ENCODE results near the gene RAX.

Gene RAX

DNA sequence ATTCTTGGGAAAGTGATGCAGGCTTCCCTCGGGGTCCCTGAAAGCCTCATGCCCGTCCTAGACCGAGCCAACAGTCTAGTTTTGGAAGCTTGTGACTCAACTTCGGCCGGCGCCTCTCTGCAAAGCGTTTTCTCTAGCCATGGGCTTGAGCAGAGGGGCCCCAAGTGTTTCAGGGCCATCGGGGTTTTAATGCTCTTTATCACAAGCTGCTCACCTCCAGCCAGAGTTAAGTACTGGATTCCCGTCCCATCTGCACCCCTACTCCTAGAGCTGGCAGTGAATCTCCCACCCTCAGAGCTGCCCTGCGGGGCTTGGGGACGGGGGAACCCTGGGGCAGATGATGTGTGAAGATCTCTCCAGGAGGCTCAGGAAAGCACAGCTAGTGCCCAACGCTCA lies 7.3 kb downstream of the RAX start:
- Histone ChIP-seq H3K4me1 (no peaks in the 10 kb centered on the region), H3K9ac (no peak overlapping the region), H3K4me2 (ENCODE audit: low read length) (no peak overlapping the region), H3K9me3 (ENCODE audit: control insufficient read depth, low read length) (no peaks in the 10 kb centered on the region), H3K27me3 (ENCODE audit: control insufficient read depth, insufficient read depth, low read length) (peaks cover 10% of the 10 kb centered on the region), H2AFZ (no peak overlapping the region), H3K79me2 (no peaks in the 10 kb centered on the region), H3K4me3 (ENCODE audit: low read depth, low read length) (no peak overlapping the region), H3K27ac (no peak overlapping the region), H3K36me3 (ENCODE audit: control insufficient read depth, insufficient read depth, low read length) (no peaks in the 10 kb centered on the region)
- TF ChIP-seq, protein P1, sequence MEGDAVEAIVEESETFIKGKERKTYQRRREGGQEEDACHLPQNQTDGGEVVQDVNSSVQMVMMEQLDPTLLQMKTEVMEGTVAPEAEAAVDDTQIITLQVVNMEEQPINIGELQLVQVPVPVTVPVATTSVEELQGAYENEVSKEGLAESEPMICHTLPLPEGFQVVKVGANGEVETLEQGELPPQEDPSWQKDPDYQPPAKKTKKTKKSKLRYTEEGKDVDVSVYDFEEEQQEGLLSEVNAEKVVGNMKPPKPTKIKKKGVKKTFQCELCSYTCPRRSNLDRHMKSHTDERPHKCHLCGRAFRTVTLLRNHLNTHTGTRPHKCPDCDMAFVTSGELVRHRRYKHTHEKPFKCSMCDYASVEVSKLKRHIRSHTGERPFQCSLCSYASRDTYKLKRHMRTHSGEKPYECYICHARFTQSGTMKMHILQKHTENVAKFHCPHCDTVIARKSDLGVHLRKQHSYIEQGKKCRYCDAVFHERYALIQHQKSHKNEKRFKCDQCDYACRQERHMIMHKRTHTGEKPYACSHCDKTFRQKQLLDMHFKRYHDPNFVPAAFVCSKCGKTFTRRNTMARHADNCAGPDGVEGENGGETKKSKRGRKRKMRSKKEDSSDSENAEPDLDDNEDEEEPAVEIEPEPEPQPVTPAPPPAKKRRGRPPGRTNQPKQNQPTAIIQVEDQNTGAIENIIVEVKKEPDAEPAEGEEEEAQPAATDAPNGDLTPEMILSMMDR (IDR thresholded peaks at IDR 0.05): no peak

DNA sequence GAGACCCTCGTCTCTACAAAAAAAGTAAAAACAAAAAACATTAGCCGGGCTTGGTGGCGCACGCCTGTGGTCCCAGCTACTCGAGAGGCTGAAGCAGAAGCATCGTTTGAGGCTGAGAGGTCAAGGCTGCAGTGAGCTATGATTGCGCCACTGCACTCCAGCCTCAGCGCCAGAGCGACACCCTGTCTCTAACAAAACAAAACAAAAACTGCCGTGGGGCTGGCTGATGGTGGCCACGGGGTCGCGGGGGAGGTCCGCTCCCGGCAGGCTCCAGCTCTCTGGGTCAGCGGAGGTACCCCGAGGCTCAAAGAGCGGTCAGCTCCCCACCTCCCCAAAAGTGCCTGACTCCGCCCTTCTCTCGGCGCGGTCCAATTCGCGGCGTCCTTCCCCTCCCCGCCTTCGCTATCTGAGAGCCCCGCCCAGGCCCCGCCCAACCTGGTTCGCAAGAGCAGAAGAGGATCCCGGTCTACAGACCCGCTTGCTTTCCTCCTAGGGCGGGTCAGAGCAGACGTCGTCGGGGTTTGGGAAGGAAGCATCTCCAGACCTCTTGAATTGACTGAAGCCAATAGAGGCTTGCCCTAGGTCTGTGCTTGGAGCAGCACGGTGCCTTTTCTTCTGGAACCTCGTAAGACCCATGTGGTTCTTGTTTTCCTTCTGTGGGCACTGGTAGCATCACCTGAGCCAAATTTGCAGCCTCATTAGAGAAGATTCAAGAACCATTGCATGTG lies 7.8 kb downstream of the RAX start:
- Histone ChIP-seq H3K79me2 (no peaks in the 10 kb centered on the region), H3K4me1 (no peaks in the 10 kb centered on the region), H3K27ac (no peak overlapping the region), H3K36me3 (ENCODE audit: control insufficient read depth, insufficient read depth, low read length) (no peaks in the 10 kb centered on the region), H3K4me3 (ENCODE audit: low read depth, low read length) (peak overlapping the region; percentile 14), H3K9ac (no peak overlapping the region), H3K9me3 (ENCODE audit: control insufficient read depth, low read length) (no peaks in the 10 kb centered on the region), H3K27me3 (ENCODE audit: control insufficient read depth, insufficient read depth, low read length) (peaks cover 5% of the 10 kb centered on the region), H2AFZ (no peak overlapping the region), H3K4me2 (ENCODE audit: low read length) (peak overlapping the region; percentile 44)
- TF ChIP-seq, protein P1 (IDR thresholded peaks at IDR 0.05): no peak

DNA sequence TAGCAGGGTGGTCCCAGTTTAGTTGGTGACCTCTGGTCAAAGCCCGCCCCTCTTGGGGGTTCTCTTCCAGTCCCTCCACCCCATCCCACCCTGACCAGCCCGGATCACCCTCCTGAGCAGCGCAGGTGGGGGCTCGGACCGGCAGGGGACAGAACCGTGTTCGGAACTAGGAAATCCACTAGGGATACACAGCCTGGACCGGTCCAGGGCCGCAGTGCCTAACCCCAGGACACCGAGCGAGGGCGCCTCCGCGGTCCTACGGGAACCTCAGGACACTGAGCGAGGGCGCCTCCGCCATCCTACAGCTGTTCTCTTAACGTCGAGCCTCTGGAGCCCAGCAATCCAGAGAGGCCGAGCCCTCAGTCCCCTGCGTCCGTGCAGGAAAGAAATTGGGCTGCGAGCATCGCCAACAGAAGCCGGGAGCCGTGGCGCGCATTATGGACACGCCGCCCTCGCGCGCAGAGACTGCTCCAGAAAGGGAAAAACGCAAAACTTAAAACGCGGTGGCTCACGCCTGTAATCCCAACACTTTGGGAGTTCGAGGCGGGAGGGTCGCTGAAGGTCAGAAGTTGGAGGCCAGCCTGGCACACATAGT lies 8.5 kb downstream of the RAX start:
- Histone ChIP-seq H3K9ac (no peak overlapping the region), H2AFZ (no peak overlapping the region), H3K27me3 (ENCODE audit: control insufficient read depth, insufficient read depth, low read length) (peaks cover 3% of the 10 kb centered on the region), H3K4me1 (no peaks in the 10 kb centered on the region), H3K27ac (no peak overlapping the region), H3K79me2 (no peaks in the 10 kb centered on the region), H3K36me3 (ENCODE audit: control insufficient read depth, insufficient read depth, low read length) (no peaks in the 10 kb centered on the region), H3K4me2 (ENCODE audit: low read length) (no peak overlapping the region), H3K4me3 (ENCODE audit: low read depth, low read length) (no peak overlapping the region), H3K9me3 (ENCODE audit: control insufficient read depth, low read length) (no peaks in the 10 kb centered on the region)
- TF ChIP-seq, protein P1 (IDR thresholded peaks at IDR 0.05): no peak

DNA sequence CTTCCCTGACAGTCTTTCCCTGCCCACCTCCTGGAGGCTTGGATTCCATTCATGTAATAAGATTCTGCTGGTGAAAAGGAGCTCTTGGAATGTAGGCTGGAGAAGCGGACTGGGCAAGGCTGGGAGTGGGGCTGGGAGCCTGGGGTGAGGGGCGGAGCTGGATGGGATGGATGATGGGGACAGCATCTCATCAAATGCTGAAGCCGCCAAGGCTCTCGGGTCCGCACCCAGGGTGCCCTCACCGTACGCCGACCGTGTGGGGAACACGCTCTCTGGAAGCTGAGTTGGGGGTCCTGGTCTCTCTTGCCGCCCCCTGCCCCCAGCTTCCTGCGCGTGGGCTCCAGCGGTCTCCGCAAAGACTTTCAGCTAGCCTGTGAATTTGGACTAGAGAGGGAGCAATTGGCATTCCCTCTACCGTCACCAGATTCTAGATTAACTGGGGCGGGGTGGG lies 9.1 kb downstream of the RAX start:
- no peaks in the 10 kb centered on the region for H3K9me3 ChIP-seq (ENCODE audit: control insufficient read depth, low read length)
- H3K27me3 ChIP-seq (ENCODE audit: control insufficient read depth, insufficient read depth, low read length): peaks cover 3% of the 10 kb centered on the region
- H3K27ac ChIP-seq: no peak overlapping the region

More for the DNA sequence above, 9.1 kb downstream of the RAX start:
- TF ChIP-seq, protein P1 (IDR thresholded peaks at IDR 0.05): no peak
- H3K36me3 ChIP-seq (ENCODE audit: control insufficient read depth, insufficient read depth, low read length): no peaks in the 10 kb centered on the region
- no peak overlapping the region for H3K4me2 ChIP-seq (ENCODE audit: low read length)
- H2AFZ ChIP-seq: no peak overlapping the region
- H3K79me2 ChIP-seq: no peaks in the 10 kb centered on the region
- no peak overlapping the region for H3K4me3 ChIP-seq (ENCODE audit: low read depth, low read length)
- no peak overlapping the region for H3K9ac ChIP-seq
- no peaks in the 10 kb centered on the region for H3K4me1 ChIP-seq
